Superior temporal gyrus (tissue), 1 donor: ENCODE results near the gene MVB12A.
A peak's percentile ranks its signal among the peaks of the same experiment; 100 is the strongest.

Experiments
- DNase-seq: peaks from one replicate; pipeline ENCODE4 v3.0.0-alpha.2; 2016; ENCODE audit errors: extremely low spot score

MVB12A gene

GRCh38 chr19:17404621-17405249 is 15.1 kb upstream of the MVB12A start:
- DNase-seq = no peak

DNA sequence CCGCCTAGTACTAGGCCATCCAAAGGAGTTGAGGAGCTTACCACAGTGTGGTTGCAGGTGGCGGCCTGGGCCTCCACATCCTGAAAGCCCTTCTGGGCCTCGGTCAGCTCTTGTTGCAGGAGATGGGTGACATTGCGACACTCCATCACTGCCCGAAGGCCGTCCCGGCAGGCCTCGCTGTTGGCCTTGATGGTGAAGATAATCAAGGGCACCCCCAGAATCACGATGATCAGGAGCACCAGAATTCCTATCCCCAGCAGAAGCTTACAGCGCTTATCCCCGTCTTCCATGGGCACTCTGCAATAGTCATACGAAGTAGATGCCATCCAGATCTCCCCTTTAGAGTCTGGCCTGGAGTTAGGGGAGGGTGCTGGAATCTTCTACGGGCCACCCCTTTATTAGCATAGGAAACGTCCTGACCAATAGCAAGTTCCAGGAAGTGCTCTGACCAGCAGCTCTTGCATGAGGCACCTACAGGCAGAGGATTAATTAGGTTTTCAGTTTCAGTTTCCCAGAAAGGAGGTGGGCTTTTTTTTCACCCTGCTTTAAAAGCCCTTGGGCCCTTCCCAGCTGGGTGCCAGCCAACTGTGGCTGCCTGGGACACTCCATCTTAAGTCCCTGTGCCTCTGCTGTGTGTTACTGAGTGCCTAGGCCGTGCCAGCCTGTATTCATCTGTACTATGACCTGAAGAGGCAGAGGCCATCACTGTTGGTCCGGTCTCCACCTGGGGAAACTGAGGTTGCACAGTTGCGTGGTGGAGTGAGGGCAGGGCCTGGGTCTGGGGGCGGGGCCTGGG is 14.4 kb upstream of the MVB12A start, which contains the start of gene BST2:
Gene BST2, minus strand, starts transcription at position 381 of the 796 bp plus-strand sequence. Its CDS starts 55 bp downstream, at position 326.
- DNase-seq = peak; percentile 24

- DNase-seq = no peak
Observed at GRCh38 chr19:17406046-17406886, 13.6 kb upstream of the MVB12A start.

GRCh38 chr19:17406887-17407196 is 13.0 kb upstream of the MVB12A start:
- DNase-seq = no peak

DNA sequence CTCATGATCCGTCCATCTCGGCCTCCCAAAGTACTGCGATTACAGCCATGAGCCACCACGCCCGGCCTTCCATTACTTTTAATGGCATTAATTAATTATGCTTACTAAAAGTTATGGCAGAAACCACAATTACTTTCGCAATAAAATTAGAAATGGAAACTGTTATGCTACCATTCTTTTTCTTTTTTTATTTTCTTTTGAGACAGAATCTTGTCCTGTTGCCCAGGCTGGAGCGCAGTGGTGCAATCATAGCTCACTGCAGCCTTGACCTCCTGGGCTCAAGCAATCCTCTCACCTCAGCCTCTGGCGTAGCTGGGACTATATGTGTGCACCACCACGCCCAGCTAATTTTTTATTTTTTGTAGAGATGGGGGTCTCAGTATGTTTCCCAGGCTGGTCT is 9.9 kb upstream of the MVB12A start:
- no peak for DNase-seq

GRCh38 chr19:17411801-17412200 is 8.0 kb upstream of the MVB12A start:
- DNase-seq = no peak

- no peak for DNase-seq
Observed at GRCh38 chr19:17414097-17414496, 5.8 kb upstream of the MVB12A start.

GRCh38 chr19:17415121-17415520 is 4.7 kb upstream of the MVB12A start:
- DNase-seq = no peak

GRCh38 chr19:17418710-17419109 is 1.1 kb upstream of the MVB12A start:
- no peak for DNase-seq

DNA sequence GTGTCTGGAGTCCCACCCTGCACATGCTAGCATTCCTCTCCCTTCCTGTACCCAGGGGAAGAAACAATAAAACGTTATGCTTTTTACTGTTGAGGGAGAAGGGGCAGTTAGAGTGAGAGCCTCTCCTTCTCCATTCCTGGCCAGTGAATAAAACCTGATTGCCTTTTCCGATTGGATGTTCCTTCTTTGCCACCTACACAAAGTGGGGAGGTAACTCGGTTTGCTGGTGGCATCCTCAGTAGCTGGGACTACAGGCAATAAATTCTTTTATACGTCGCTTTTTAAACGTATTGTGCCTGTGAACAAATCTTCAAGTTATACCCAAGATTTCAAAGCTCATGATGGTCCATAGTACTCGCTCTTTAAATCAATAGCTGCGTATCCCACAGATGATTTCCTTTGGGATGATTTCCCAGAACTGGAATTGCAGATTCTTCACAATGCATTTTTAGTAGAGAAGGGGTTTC is 660 bp upstream of the MVB12A start:
- DNase-seq = no peak

DNA sequence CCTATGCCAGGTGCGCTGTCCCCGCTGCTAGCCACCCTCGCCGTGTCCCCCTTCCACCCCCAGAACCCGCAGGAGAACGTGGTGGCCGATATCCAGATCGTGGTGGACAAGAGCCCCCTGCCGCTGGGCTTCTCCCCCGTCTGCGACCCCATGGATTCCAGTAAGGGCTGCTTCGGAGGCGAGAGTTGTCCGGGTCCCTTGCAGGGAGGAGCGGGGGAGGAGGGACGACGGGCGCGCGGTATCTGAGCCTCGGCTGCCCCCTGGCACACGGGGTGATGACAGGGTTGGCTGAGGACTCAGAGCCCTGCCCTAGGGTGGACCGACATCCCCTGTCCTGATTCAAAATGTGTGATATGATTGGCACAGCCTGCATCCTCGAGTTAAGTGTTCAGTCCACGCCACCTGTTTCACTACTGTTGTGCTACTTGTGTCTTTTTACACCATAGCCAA is 653 bp downstream of the MVB12A start:
- DNase-seq = no peak

DNA sequence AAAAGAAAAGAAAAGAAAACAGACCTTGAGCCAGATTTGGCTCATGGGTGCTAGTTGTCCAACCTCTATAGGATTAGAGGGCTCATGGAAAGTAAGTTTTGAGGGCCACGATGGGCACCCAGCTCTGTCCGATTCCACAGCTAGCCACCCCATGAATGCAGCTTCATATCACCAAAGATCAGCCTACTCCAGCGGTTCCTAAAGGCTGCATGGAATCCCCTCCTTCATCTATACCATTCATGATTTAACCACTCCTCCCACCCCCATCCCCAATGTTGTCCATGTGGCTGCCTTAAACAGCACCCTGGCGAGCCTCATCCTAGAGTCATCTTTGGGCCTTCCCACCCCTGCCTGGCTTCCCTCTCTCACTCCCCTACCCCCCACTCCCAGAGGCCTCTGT is 2.1 kb downstream of the MVB12A start:
- DNase-seq = no peak

- no peak for DNase-seq
Observed at GRCh38 chr19:17423429-17424208, 3.8 kb downstream of the MVB12A start.

- no peak for DNase-seq
Observed at GRCh38 chr19:17424743-17425365, 5.0 kb downstream of the MVB12A start.

DNA sequence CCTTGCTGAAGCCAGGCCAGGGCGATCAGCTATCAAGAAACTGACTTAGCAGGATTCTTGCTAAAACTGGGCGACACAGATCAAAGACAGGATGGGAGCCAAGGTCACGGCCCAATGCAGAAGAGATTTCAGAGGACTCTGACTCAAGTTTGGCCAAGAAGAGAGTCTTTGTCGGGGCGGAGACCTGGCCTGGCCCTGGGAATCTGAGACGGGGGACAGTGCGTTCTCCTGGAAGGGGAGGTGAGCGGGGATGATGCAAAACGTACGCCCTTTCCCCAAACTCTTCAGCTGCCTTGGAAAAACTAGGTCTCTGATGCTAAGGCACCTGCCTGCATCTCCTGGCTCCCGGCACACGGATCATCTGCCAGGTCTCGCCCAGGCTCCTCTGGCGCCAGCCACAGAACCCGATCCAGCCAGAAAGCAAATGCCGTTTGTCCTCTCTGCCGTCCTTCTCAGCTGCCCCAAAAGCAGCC is 9.8 kb downstream of the MVB12A start:
- DNase-seq = no peak

GRCh38 chr19:17431417-17431816 is 11.6 kb downstream of the MVB12A start:
- no peak for DNase-seq

- DNase-seq = no peak
Observed at GRCh38 chr19:17435218-17435617, 15.4 kb downstream of the MVB12A start.

DNA sequence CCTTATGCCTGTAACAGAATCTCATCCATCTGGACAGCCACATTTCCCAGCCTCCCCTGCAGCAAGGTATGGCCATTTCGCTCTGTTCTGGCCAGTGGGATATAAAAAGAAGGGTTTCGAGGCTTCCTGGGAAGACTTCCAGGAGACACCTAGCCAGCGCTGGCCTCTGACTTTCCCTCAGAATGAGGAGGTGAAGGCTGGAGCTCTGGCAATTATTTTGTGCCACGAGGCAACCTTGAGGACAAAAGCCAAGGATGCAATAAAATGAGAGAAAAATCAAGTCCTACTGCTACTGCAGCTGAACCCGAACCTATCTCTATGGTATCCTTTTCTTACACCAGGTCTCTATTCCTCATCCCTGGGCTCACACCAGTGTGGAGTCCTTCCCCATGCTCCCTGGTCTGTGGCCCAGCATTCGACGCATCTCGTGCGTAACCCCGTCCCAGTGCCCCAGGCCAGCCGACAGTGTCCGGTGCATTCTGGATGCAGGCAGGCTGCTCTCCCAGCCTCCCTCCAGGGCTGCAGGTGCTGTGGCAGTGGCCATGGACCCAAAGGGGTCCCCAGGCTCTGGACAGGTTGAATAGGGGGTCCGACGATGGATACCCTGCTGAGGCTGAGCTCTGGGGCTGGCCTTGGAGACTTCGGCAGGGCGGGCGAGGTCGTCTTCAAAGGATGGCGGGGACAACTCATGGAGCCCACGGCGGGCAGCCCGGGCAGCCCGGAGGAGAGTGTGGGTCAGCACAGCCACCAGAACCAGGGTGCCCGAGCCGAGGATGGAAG is 16.4 kb downstream of the MVB12A start:
- no peak for DNase-seq

DNA sequence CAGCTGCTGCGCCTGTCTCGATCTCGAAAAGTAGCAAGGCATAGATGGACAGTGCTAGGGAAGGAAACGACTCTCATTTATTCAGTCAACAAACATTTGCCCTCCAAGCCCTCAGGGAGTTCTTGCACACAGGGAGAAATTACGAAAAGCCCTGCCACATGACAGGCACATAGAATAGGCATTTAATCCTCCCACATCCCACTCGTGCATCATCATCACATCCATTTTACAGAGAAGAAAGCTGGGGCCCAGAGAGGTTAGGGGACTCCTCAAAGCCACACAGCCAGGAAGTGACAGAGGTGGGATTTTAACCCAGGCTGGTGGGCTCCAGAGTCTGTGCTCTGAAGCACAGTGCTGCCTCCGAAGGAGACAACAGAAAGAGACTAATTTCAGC is 17.0 kb downstream of the MVB12A start:
- no peak for DNase-seq
